H1 (cell line): ENCODE data around the gene KIF27. TPM values are rescaled to one million over a fixed set of nuclear protein-coding genes. Genes with fewer than 3 reads are reported as not detected.
A peak's percentile ranks its signal among the peaks of the same experiment; 100 is the strongest.

Source experiments
- CHD7 ChIP-seq: fragments of 300-600 bp; sonication (generic); IDR thresholded peaks from 2 replicates; pipeline ENCODE4 v1.7.1; 2012; ENCODE audit warnings: low read length, moderate library complexity, mild to moderate bottlenecking, inconsistent platforms; ENCODE audit not compliant: insufficient replicate concordance
- GTF2F1 ChIP-seq: IDR thresholded peaks from 2 replicates; pipeline ENCODE4 v1.6.1; 2012; ENCODE audit warnings: low read depth, low read length, improper control_type of control experiment, borderline replicate concordance
- JUN ChIP-seq: IDR thresholded peaks from 2 replicates; pipeline ENCODE4 v1.6.1; 2011; ENCODE audit warnings: low read depth, mild to moderate bottlenecking, improper control_type of control experiment, low read length
- KDM1A ChIP-seq: fragments of 200-600, 300-600 bp; sonication (generic); IDR thresholded peaks from 2 replicates; pipeline ENCODE4 v1.7.1; 2016; ENCODE audit warnings: mild to moderate bottlenecking, low read length, borderline replicate concordance
- MAFK ChIP-seq: IDR thresholded peaks from 2 replicates; pipeline ENCODE4 v1.6.1; 2012; ENCODE audit warnings: low read depth, mild to moderate bottlenecking, improper control_type of control experiment, low read length
- MAX ChIP-seq: IDR thresholded peaks from 2 replicates; pipeline ENCODE4 v1.6.1; 2012; ENCODE audit warnings: inconsistent platforms
- PHF8 ChIP-seq: fragments of 200-600 bp; sonication (generic); conservative IDR thresholded peaks from 2 replicates; pipeline ENCODE4 v1.7.1; 2012; ENCODE audit warnings: low read depth, mild to moderate bottlenecking, inconsistent platforms, low read length, moderate library complexity
- TAF7 ChIP-seq: optimal IDR thresholded peaks from 2 replicates; pipeline ENCODE3; 2011; ENCODE audit warnings: low read depth, mild to moderate bottlenecking, inconsistent platforms, low read length, moderate library complexity, borderline replicate concordance
- TCF12 ChIP-seq: IDR thresholded peaks from 2 replicates; pipeline ENCODE4 v1.6.1; 2011; ENCODE audit warnings: low read depth, mild to moderate bottlenecking, low read length
- YY1 ChIP-seq: IDR thresholded peaks from 2 replicates; pipeline ENCODE4 v1.6.1; 2011; ENCODE audit warnings: low read depth, mild to moderate bottlenecking, low read length
- polyA plus RNA-seq, 7 experiments: library from polyadenylated mRNA; depleted of rRNA in 3 of 7; stranded (reverse) in 5 of 7; unstranded in 2 of 7; fragments of >200 nt in 5 of 7; fragments of 200-250 nt in 2 of 7; gene quantifications; 1 replicate in 5 of 7; 2 replicates in 1 of 7; 4 replicates in 1 of 7; pipeline versions ENCODE4 v1.2.1 to v1.2.3, GENCODE V29; 2011 to 2013; ENCODE audit warnings: missing spikeins in 2 of 7, mixed read lengths in 2 of 7
- total RNA-seq: library from RNA; stranded (reverse); fragmentation: NEBNext Ultra II Directional; extraction: Animal tissue kit (Norgen Biotek cat#: 25700); gene quantifications from 2 replicates; pipeline ENCODE4 v1.2.1, GENCODE V29; 2021

The KIF27 gene
- total and polyA plus RNA-seq, 2 of the 8 experiments (the other 6 are each of a cell fraction or from before 2014, with no cell fraction given), result 0.47 to 7.0 TPM

- TF ChIP-seq MAX (peak; percentile 98), YY1 (no peak), TAF7 (peak; percentile 95), CHD7 (no peak), GTF2F1 (peak; percentile 6; the same call in 1 of the 2 replicates), PHF8 (peak; percentile 82), TCF12 (peak; percentile 13; the same call in 1 of the 2 replicates), JUN (no peak), KDM1A (no peak), MAFK (no peak)
Measured at GRCh38 chr9:83920927-83921707, at the start of gene KIF27 (continued).
